ENCODE results near the gene SLC49A3. TPM values are rescaled to one million over a fixed set of nuclear protein-coding genes. Genes with fewer than 3 reads are reported as not detected.

SLC49A3 gene
- total RNA-seq, 1 experiment from 2014 or later, result 6.9 TPM

DNA sequence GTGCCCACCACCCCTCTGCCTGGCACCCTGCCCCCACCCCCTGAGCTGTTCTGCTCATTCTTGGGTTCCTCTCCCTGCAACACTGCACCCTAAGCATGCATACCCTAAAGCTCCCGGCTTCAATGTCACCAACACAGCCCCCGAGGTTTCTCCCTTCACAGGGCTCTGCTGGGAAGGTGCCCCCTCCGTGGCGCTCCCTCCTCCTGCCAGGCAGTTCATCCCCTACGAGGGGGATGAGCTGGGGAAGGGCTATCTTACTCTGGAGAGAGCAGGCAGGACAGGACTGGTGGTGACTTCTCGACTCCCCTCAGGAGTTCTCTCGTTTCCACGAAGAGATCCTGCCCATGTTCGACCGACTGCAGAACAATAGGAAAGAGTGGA, 21.4 kb downstream of the SLC49A3 start:
- Mint-ChIP-seq H3K4me3 (no peak overlapping the region), H3K27me3 (ENCODE audit: low read depth) (no peaks in the 10 kb centered on the region; the same call in 1 of the 2 replicates)
- H3K4me2 ChIP-seq (ENCODE audit: insufficient read depth, insufficient read length, low read length), result no peak overlapping the region

More for the DNA sequence above, 21.4 kb downstream of the SLC49A3 start:
- H2BK120ac ChIP-seq (ENCODE audit: low read depth, low read length, poor library complexity, severe bottlenecking), result no peak overlapping the region
- H3K4me1 ChIP-seq (ENCODE audit: insufficient read depth, low read length), result no peaks in the 10 kb centered on the region
- TF ChIP-seq, protein P1, sequence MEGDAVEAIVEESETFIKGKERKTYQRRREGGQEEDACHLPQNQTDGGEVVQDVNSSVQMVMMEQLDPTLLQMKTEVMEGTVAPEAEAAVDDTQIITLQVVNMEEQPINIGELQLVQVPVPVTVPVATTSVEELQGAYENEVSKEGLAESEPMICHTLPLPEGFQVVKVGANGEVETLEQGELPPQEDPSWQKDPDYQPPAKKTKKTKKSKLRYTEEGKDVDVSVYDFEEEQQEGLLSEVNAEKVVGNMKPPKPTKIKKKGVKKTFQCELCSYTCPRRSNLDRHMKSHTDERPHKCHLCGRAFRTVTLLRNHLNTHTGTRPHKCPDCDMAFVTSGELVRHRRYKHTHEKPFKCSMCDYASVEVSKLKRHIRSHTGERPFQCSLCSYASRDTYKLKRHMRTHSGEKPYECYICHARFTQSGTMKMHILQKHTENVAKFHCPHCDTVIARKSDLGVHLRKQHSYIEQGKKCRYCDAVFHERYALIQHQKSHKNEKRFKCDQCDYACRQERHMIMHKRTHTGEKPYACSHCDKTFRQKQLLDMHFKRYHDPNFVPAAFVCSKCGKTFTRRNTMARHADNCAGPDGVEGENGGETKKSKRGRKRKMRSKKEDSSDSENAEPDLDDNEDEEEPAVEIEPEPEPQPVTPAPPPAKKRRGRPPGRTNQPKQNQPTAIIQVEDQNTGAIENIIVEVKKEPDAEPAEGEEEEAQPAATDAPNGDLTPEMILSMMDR (conservative IDR thresholded peaks at IDR 0.05), result no peak
- no peak overlapping the region for H2BK15ac ChIP-seq (ENCODE audit: low read depth, low read length)
- H2AK5ac ChIP-seq (ENCODE audit: insufficient read length, low read length), result no peak overlapping the region
- H2BK20ac ChIP-seq (ENCODE audit: low read depth, low read length, poor library complexity, severe bottlenecking), result no peak overlapping the region
- H2AFZ ChIP-seq (ENCODE audit: low read length), result no peak overlapping the region
- H3K9me3 Mint-ChIP-seq, result no peaks in the 10 kb centered on the region
- H3K79me1 ChIP-seq (ENCODE audit: insufficient read depth, low read depth, low read length, poor library complexity, severe bottlenecking), result no peaks in the 10 kb centered on the region
- H4K8ac ChIP-seq (replicated peaks; ENCODE audit: insufficient read length, low read depth, low read length), result no peak overlapping the region
- H3K27me3 ChIP-seq (ENCODE audit: insufficient read depth, low read length), result no peaks in the 10 kb centered on the region
- DNase-seq, result no peak
- peaks cover 15 to 20% (median 18%) of the 10 kb centered on the region in 3 experiments; a peak in 6 of 7 replicates for H3K36me3 Mint-ChIP-seq (ENCODE audit: insufficient read depth in 1 of 3, low read depth in 3 of 3)
- no peak overlapping the region for H3K23ac ChIP-seq (ENCODE audit: insufficient read length, low read depth, low read length)
- H3K14ac ChIP-seq (ENCODE audit: insufficient read depth, low read length), result no peak overlapping the region
- H4K20me1 ChIP-seq (ENCODE audit: control insufficient read depth, insufficient read depth, insufficient read length), result no peaks in the 10 kb centered on the region
- H3K9ac ChIP-seq (ENCODE audit: extremely low read depth, insufficient read length, low read length), result no peak overlapping the region
- peaks cover 0 to 3% of the 10 kb centered on the region in 2 experiments; a peak in 1 of 4 replicates for H3K4me1 Mint-ChIP-seq
- no peaks in the 10 kb centered on the region for H3K23me2 ChIP-seq (ENCODE audit: insufficient read length, low read depth, low read length, poor library complexity, severe bottlenecking)
- H3K56ac ChIP-seq (ENCODE audit: insufficient read length, low read depth, low read length), result no peak overlapping the region
- no peaks in the 10 kb centered on the region for H3K79me2 ChIP-seq (ENCODE audit: insufficient read depth, low read length)
- no peak overlapping the region for H4K5ac ChIP-seq (ENCODE audit: insufficient read length, low read depth, low read length)
- no peak overlapping the region for H3K27ac ChIP-seq (ENCODE audit: insufficient read length, low read depth, low read length)
- no peak overlapping the region for H3K18ac ChIP-seq (ENCODE audit: insufficient read length, low read depth, low read length)
- no peak overlapping the region for H3T11ph ChIP-seq (ENCODE audit: low read length)
- WGBS (ENCODE audit: extremely low coverage, insufficient read length, low lambda C conversion rate), result no CpG with 5 or more reads among the region's 10 CpGs
- no peaks in the 10 kb centered on the region for H3K9me3 ChIP-seq (ENCODE audit: control insufficient read depth, low read depth, low read length)
- no peak overlapping the region for H2BK12ac ChIP-seq (ENCODE audit: insufficient read length, low read depth, low read length)
- H4K91ac ChIP-seq (ENCODE audit: insufficient read length, low read depth, low read length), result no peak overlapping the region
- H2BK5ac ChIP-seq (ENCODE audit: insufficient read length, low read length), result no peak overlapping the region
- H3K27ac Mint-ChIP-seq, result peak overlapping the region in 1 of 3 experiments; percentile 2; a peak in 1 of 7 replicates
- H3K4ac ChIP-seq (ENCODE audit: low read depth, low read length), result no peak overlapping the region
